ENCODE data around the gene NR6A1. TPM values are rescaled to one million over a fixed set of nuclear protein-coding genes. Genes with fewer than 3 reads are reported as not detected.

NR6A1 gene
- total RNA-seq, 1 donor from 2014 or later, result 1.2 TPM

DNA sequence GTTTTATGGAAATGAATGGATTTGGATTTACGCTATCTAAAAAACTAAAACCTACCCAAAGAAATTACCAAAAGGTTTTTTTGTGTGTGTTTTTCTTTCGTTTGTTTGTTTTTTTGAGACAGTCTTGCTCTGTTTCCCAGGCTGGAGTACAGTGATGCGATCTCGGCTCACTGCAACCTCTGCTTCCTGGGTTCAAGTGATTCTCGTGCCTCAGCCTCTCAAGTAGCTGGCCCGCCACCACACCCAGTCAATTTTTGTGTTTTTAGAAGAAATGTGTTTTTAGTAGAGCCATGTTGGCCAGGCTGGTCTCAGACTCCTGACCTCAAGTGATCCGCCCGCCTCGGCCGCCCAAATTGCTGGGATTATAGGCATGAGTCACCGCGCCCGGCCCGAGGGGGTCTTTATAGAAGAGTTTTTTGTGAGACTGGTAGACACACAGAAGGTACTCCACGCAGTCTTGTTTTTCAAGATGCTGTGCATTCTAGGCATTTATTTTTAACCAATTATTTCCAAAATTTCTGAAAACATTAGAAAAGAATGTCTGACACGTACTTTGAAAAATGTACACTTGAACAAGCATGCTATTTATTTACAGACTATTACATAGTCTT lies 75.7 kb downstream of the NR6A1 start:
- Histone ChIP-seq H3K4me1 (no peaks in the 10 kb centered on the region), H3K36me3 (no peaks in the 10 kb centered on the region), H3K27ac (no peak overlapping the region), H3K9me3 (no peaks in the 10 kb centered on the region), H3K4me3 (no peak overlapping the region), H3K27me3 (no peaks in the 10 kb centered on the region)
- intact Hi-C loops (cut with DNase I), result no loop called here
- TF ChIP-seq POLR2A (IDR thresholded peaks at IDR 0.05), result no peak
- TF ChIP-seq POLR2AphosphoS5 (IDR thresholded peaks at IDR 0.05; ENCODE audit: insufficient read depth in 1 of 2, low read depth in 1 of 2), result no peak
- TF ChIP-seq, protein P1, sequence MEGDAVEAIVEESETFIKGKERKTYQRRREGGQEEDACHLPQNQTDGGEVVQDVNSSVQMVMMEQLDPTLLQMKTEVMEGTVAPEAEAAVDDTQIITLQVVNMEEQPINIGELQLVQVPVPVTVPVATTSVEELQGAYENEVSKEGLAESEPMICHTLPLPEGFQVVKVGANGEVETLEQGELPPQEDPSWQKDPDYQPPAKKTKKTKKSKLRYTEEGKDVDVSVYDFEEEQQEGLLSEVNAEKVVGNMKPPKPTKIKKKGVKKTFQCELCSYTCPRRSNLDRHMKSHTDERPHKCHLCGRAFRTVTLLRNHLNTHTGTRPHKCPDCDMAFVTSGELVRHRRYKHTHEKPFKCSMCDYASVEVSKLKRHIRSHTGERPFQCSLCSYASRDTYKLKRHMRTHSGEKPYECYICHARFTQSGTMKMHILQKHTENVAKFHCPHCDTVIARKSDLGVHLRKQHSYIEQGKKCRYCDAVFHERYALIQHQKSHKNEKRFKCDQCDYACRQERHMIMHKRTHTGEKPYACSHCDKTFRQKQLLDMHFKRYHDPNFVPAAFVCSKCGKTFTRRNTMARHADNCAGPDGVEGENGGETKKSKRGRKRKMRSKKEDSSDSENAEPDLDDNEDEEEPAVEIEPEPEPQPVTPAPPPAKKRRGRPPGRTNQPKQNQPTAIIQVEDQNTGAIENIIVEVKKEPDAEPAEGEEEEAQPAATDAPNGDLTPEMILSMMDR (IDR thresholded peaks at IDR 0.05), result no peak
- no peak for DNase-seq (ENCODE audit: extremely low spot score in 2 of 2)

DNA sequence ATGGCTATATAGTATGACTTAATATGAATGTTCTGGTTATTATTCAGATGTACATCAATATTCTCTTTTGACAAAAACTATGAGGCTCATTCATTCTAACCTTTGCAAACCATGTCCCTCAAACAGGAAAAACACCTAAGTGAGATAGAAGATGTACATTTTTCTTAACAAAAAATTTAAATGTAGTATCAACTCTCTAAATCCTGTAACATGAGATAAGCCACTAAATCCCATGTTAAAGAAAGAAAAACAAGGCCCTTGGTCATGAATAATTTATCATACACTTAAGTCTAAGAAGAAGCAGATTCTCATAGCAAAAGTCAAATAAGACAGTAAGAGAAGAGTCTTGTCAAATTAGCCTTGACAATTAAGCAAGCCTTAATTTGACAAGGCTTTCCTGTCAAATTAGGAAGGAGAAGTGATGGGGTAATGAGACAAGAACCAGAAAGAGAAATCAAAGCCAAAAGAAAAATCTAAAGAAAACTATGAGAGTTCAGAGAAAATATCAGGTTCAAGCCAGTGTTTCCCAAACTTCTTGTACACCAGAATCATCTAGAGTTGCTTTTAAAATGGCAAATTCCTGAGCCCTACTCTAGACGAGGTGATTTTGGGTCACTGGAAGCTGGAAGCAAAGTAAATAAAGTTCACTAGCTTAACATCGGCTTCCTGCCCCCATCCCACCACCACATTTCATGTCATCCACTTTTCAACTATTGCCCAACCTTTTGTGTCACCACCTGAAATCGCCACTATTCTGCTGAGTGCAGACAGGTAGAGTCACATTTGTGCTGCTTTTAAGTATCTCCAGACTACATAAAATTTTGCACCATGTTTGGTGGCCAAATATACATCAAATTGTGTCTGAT lies 76.5 kb downstream of the NR6A1 start:
- DNase-seq (ENCODE audit: extremely low spot score in 2 of 2), result no peak
- H3K9me3 ChIP-seq, result no peaks in the 10 kb centered on the region
- no peak for TF ChIP-seq POLR2A (IDR thresholded peaks at IDR 0.05)
- TF ChIP-seq, protein P1 (IDR thresholded peaks at IDR 0.05), result no peak
- no peak for TF ChIP-seq POLR2AphosphoS5 (IDR thresholded peaks at IDR 0.05; ENCODE audit: insufficient read depth in 1 of 2, low read depth in 1 of 2)

GRCh38 chr9:124693403-124693802 lies 77.7 kb downstream of the NR6A1 start:
- Histone ChIP-seq H3K9me3 (no peaks in the 10 kb centered on the region), H3K27ac (no peak overlapping the region), H3K4me3 (no peak overlapping the region), H3K27me3 (no peaks in the 10 kb centered on the region), H3K4me1 (no peaks in the 10 kb centered on the region), H3K36me3 (no peaks in the 10 kb centered on the region)
- intact Hi-C loops (cut with DNase I), result no loop called here
- DNase-seq (ENCODE audit: extremely low spot score in 2 of 2), result no peak
- no peak for TF ChIP-seq POLR2AphosphoS5 (IDR thresholded peaks at IDR 0.05; ENCODE audit: insufficient read depth in 1 of 2, low read depth in 1 of 2)
- TF ChIP-seq, protein P1 (IDR thresholded peaks at IDR 0.05), result no peak
- no peak for TF ChIP-seq POLR2A (IDR thresholded peaks at IDR 0.05)

More for the DNA sequence above, 76.5 kb downstream of the NR6A1 start:
- Histone ChIP-seq H3K27me3 (no peaks in the 10 kb centered on the region), H3K4me3 (no peak overlapping the region), H3K36me3 (no peaks in the 10 kb centered on the region), H3K4me1 (no peaks in the 10 kb centered on the region), H3K27ac (no peak overlapping the region)
- intact Hi-C loops (cut with DNase I), result no loop called here

DNA sequence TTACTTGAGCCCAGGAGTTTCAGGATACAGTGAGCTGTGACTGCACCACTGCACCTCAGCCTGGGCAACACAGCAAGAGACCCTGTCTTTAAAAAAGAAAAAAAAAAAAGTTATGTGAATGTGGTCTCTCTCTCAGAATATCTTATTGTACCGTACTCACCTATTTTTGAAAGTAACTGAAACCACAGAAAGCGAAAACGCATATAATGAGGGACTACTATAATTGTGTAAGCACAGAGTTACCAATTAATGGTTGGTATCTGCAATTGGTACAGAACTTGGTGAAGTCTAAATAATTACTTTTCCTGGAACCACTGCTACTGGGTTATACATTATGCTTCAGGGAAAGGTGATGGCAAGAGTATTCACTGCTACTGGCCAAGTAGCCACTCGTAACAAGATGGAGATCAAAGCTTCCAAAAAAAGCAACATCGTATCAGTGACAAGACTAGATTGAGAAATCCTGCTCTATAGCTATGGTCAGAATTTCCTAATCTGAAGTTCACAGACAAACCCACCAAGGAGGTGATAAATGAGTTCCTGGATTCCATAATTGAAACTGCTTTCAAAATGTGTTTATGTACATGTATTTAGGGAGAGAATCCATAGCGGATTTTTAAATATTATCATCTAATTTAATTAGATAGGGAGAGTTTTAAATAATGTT lies 82.7 kb downstream of the NR6A1 start:
- H3K4me3 ChIP-seq, result no peak overlapping the region
- no peak overlapping the region for H3K27ac ChIP-seq
- no peaks in the 10 kb centered on the region for H3K27me3 ChIP-seq
- H3K4me1 ChIP-seq, result no peaks in the 10 kb centered on the region
- no peaks in the 10 kb centered on the region for H3K9me3 ChIP-seq
- intact Hi-C loops (cut with DNase I), result no loop called here
- no peaks in the 10 kb centered on the region for H3K36me3 ChIP-seq
- no peak for DNase-seq (ENCODE audit: extremely low spot score in 2 of 2)
- TF ChIP-seq POLR2AphosphoS5 (IDR thresholded peaks at IDR 0.05; ENCODE audit: insufficient read depth in 1 of 2, low read depth in 1 of 2) (no peak), POLR2A (IDR thresholded peaks at IDR 0.05) (no peak)
- TF ChIP-seq, protein P1 (IDR thresholded peaks at IDR 0.05), result no peak
